Stimulated activated CD8-positive, alpha-beta memory T cell treated with anti-CD3 and anti-CD28 coated beads, Interleukin-4, amount 100 ng/mL, for 1 hour (primary cell): Measurements from ENCODE around the gene GRID1.

Source experiments
- DNase-seq, 2 donors: peaks; one replicate each; pipeline ENCODE4 v3.0.0-alpha.2; 2020; ENCODE audit warnings: low read depth in 2 of 2, low spot score in 1 of 2

The GRID1 gene

GRCh38 chr10:86068231-86069054, 298.2 kb downstream of the GRID1 start:
- DNase-seq, result no peak

- no peak for DNase-seq
These were observed 299.1 kb downstream of the GRID1 start for GRCh38 chr10:86067436-86068050.

- no peak for DNase-seq
These were observed 299.9 kb downstream of the GRID1 start for GRCh38 chr10:86066696-86067095.

- no peak for DNase-seq
These were observed 300.8 kb downstream of the GRID1 start for GRCh38 chr10:86065711-86066251.

GRCh38 chr10:86064931-86065662, 301.5 kb downstream of the GRID1 start:
- no peak for DNase-seq

- no peak for DNase-seq
These were observed 302.4 kb downstream of the GRID1 start for GRCh38 chr10:86064219-86064618.

GRCh38 chr10:86063341-86063740, 303.3 kb downstream of the GRID1 start:
- no peak for DNase-seq

GRCh38 chr10:86062647-86063145, 303.9 kb downstream of the GRID1 start:
- no peak for DNase-seq

- no peak for DNase-seq
These were observed 304.4 kb downstream of the GRID1 start for GRCh38 chr10:86062198-86062550.

- DNase-seq, result no peak
These were observed 305.1 kb downstream of the GRID1 start for GRCh38 chr10:86061278-86062197.

GRCh38 chr10:86060386-86061277, 306.0 kb downstream of the GRID1 start:
- no peak for DNase-seq

GRCh38 chr10:86059892-86060291, 306.7 kb downstream of the GRID1 start:
- no peak for DNase-seq

GRCh38 chr10:86058964-86059363, 307.6 kb downstream of the GRID1 start:
- DNase-seq, result no peak

GRCh38 chr10:86057708-86058107, 308.9 kb downstream of the GRID1 start:
- DNase-seq, result no peak

GRCh38 chr10:86056672-86057071, 309.9 kb downstream of the GRID1 start:
- DNase-seq, result no peak

GRCh38 chr10:86055928-86056327, 310.7 kb downstream of the GRID1 start:
- DNase-seq, result no peak

GRCh38 chr10:86053675-86054074, 312.9 kb downstream of the GRID1 start:
- no peak for DNase-seq

- no peak for DNase-seq
These were observed 315.0 kb downstream of the GRID1 start for GRCh38 chr10:86051586-86051985.

- DNase-seq, result no peak
These were observed 317.2 kb downstream of the GRID1 start for GRCh38 chr10:86049442-86049841.

- DNase-seq, result no peak
These were observed 317.6 kb downstream of the GRID1 start for GRCh38 chr10:86048973-86049372.
